ENCODE data around the gene SLC11A2. TPM values are rescaled to one million over a fixed set of nuclear protein-coding genes. Genes with fewer than 3 reads are reported as not detected.

The SLC11A2 gene
- total RNA-seq, 4 donors from 2014 or later: 24.9 to 47.1 (median 32.4) TPM

DNA sequence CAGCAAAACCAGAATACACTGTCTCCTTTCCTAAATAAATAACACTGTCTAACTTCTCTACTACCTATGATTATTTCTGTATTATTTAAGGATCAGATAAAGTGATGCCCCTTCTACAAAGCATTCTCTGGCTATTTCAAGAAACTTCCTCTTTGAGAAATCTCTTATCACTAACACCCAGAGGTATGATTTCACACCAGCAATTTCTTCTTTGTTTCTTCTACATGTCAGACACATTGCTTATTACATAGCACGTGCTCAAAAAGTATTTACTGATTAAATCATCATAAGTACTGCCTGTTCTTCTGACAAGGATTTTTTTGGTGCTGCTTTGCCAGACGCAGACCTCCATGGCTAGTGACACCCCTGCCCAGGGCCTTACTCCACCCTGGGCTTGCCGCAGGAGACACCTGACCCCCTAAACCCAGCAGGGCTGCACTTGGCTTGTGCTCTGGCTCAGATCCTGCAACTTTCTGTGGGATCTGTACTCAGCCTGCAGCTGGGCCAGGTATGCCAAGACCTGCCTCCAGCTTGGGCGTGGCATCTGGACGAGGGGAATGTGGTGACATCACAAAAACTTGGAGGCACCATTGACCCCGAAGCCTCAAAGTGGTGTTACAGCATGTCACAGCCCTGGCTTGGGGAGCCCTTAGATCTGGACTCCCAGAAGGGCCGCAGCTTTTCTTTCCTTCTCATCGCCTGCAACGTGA is 89.2 kb downstream of the SLC11A2 start:
- peaks cover 0 to 6% (median 0%) of the 10 kb centered on the region in 3 donors for H3K9me3 ChIP-seq
- no peak for TF ChIP-seq POLR2AphosphoS5 (IDR thresholded peaks at IDR 0.05)
- TF ChIP-seq EP300 (IDR thresholded peaks at IDR 0.05): no peak
- TF ChIP-seq POLR2A (IDR thresholded peaks at IDR 0.05): no peak
- TF ChIP-seq, protein P1, sequence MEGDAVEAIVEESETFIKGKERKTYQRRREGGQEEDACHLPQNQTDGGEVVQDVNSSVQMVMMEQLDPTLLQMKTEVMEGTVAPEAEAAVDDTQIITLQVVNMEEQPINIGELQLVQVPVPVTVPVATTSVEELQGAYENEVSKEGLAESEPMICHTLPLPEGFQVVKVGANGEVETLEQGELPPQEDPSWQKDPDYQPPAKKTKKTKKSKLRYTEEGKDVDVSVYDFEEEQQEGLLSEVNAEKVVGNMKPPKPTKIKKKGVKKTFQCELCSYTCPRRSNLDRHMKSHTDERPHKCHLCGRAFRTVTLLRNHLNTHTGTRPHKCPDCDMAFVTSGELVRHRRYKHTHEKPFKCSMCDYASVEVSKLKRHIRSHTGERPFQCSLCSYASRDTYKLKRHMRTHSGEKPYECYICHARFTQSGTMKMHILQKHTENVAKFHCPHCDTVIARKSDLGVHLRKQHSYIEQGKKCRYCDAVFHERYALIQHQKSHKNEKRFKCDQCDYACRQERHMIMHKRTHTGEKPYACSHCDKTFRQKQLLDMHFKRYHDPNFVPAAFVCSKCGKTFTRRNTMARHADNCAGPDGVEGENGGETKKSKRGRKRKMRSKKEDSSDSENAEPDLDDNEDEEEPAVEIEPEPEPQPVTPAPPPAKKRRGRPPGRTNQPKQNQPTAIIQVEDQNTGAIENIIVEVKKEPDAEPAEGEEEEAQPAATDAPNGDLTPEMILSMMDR (IDR thresholded peaks at IDR 0.05): no peak
- peaks cover 11 to 50% (median 16%) of the 10 kb centered on the region in 3 donors for H3K4me1 ChIP-seq
- WGBS, 2 donors (ENCODE audit: low coverage in 1 of 2): 64 to 74% methylated on average over 5 to 8 of the region's 9 CpGs
- ATAC-seq: no peak
- H3K27ac ChIP-seq: peak overlapping the region in 1 of 4 donors; percentile 25
- H3K36me3 ChIP-seq: peaks cover 0 to 23% of the 10 kb centered on the region in 2 donors
- H3K4me3 ChIP-seq: no peak overlapping the region
- no peaks in the 10 kb centered on the region for H3K27me3 ChIP-seq

- peak; percentile 75 for ATAC-seq
- TF ChIP-seq POLR2AphosphoS5 (IDR thresholded peaks at IDR 0.05): peak; percentile 69
- TF ChIP-seq, protein P1 (IDR thresholded peaks at IDR 0.05): no peak
- 39 to 43% methylated on average over 6 of the region's 6 CpGs for WGBS, 2 donors (ENCODE audit: low coverage in 1 of 2)
- peaks cover 0 to 40% of the 10 kb centered on the region in 2 donors for H3K36me3 ChIP-seq
- H3K27me3 ChIP-seq: no peaks in the 10 kb centered on the region
- peaks cover 11 to 68% (median 16%) of the 10 kb centered on the region in 3 donors for H3K4me1 ChIP-seq
- H3K4me3 ChIP-seq: no peak overlapping the region
- peak overlapping the region; percentile 74 to 84 (median 79) for H3K27ac ChIP-seq
- peaks cover 0 to 6% (median 0%) of the 10 kb centered on the region in 3 donors for H3K9me3 ChIP-seq
Measured at GRCh38 chr12:50934981-50935807, 91.0 kb downstream of the SLC11A2 start.

DNA sequence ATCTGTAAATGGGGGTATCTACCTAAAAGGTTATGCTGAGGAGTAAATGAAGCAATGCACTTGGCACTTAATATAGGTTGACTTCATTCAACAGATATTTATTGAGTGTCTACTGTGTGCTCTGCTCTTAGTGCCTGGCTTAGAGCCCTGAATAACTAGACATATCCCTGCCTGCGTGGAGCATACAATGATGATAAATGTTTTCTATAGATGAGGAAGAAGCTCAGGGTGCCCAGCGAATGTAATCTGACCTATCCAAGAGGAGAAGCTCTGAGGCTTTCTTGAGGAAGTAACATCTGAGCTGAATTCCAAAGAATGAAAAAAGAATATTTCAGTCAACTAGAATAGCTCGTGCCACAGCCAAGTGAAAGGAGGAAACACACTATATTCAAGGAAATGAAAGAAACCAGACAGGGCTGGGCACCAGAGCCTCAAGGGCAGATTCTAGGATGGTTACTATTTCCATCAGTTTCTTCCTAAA is 91.8 kb downstream of the SLC11A2 start:
- TF ChIP-seq, protein P1 (IDR thresholded peaks at IDR 0.05): no peak
- TF ChIP-seq EP300 (IDR thresholded peaks at IDR 0.05) (no peak), POLR2AphosphoS5 (IDR thresholded peaks at IDR 0.05) (no peak), POLR2A (IDR thresholded peaks at IDR 0.05) (no peak)
- peak overlapping the region; percentile 74 to 84 (median 79) for H3K27ac ChIP-seq
- 18 to 19% methylated on average over 2 to 3 of the region's 3 CpGs for WGBS, 2 donors (ENCODE audit: low coverage in 1 of 2)
- no peak overlapping the region for H3K4me3 ChIP-seq
- H3K36me3 ChIP-seq: peaks cover 0 to 47% of the 10 kb centered on the region in 2 donors
- H3K27me3 ChIP-seq: no peaks in the 10 kb centered on the region
- peaks cover 11 to 76% (median 16%) of the 10 kb centered on the region in 3 donors for H3K4me1 ChIP-seq
- ATAC-seq: peak; percentile 59
- peaks cover 0 to 6% (median 0%) of the 10 kb centered on the region in 3 donors for H3K9me3 ChIP-seq

GRCh38 chr12:50933459-50934124 is 92.6 kb downstream of the SLC11A2 start:
- Histone ChIP-seq H3K27me3 (no peaks in the 10 kb centered on the region), H3K4me3 (no peak overlapping the region), H3K4me1 (peaks cover 11 to 84% (median 18%) of the 10 kb centered on the region in 3 donors), H3K9me3 (peaks cover 0 to 6% (median 0%) of the 10 kb centered on the region in 3 donors), H3K27ac (peak overlapping the region in 3 of 4 donors; percentile 76 to 84 (median 82)), H3K36me3 (peaks cover 0 to 51% of the 10 kb centered on the region in 2 donors)
- 100% methylated on average over 1 of the region's 2 CpGs; no CpG with 5 or more reads in 1 of the 2 donors for WGBS, 2 donors (ENCODE audit: low coverage in 1 of 2)
- ATAC-seq: no peak
- TF ChIP-seq POLR2AphosphoS5 (IDR thresholded peaks at IDR 0.05) (no peak), EP300 (IDR thresholded peaks at IDR 0.05) (no peak), POLR2A (IDR thresholded peaks at IDR 0.05) (no peak)
- TF ChIP-seq, protein P1 (IDR thresholded peaks at IDR 0.05): no peak
